NCI-H1105 treated with DMSO at 0.1 percent for 48 hours (cell line): ENCODE results near the gene TRIP10.
"Not testable (repeated sequence)": the region's sequence is repeated elsewhere in the genome, so short reads cannot be mapped to it uniquely, and the experiment has no call there.

Experiments
- DNase-seq: peaks from one replicate; lab custom pipeline; 2025; lab: John Stamatoyannopoulos, UW

The TRIP10 gene

GRCh38 chr19:6739390-6739882 is at the start of gene TRIP10:
TRIP10 (plus strand) TSS chr19:6739680; CDS start chr19:6739762, 82 bp downstream.
- DNase-seq: peak; percentile 27

DNA sequence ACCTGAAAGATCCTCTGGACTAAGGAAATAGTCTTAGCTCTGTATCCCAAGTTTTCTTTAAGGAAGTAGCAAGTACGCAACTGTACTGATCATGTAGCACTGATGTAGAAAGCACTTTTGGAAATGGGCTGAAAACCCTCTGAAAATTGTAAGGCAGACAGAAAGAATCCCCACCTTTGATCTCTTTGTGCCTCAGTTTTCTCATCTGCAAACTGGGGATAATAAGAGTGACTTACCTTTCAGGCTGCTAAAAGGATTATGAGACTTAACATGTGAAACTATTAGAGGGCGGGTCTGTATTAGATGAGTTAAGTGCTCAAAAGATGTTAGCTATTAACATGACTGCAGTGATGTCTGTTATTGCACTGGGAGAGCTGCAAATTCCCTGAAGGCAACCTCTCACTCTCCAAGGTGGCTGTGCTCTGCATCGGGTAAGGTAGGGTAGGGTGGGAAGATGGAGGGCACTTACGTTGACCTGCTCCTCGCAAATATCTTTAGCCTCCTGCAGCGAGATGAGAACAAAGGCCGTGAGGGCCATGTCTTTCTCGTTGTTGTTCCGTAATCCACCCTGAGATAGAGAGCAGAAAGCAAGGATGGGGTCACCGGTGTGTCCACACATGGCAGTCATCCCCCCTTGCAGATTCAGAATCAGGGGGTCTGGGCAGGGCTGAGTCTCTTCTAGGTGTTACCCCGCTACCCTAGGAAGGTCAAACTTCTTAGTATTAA is 49.2 kb upstream of the TRIP10 start:
- no peak for DNase-seq

DNA sequence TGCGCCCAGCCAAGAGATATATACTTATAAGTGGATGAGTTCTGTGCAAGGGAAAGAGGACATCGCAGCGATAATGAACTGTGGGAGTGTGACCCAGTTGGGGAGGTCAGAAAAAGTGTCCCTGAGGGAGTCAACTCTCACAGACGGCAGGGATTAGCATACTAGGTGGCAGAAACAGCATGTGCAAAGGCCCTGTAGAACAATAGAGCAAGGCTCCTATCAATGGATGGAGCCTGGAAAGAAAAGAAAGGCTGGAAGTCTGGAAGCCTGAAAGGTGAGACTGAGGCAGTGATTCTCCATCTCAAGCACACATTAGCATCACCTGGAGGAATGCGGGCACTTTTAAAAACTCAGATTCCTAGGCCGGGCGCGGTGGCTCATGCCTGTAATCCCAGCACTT is 48.1 kb upstream of the TRIP10 start:
- DNase-seq: no peak

DNA sequence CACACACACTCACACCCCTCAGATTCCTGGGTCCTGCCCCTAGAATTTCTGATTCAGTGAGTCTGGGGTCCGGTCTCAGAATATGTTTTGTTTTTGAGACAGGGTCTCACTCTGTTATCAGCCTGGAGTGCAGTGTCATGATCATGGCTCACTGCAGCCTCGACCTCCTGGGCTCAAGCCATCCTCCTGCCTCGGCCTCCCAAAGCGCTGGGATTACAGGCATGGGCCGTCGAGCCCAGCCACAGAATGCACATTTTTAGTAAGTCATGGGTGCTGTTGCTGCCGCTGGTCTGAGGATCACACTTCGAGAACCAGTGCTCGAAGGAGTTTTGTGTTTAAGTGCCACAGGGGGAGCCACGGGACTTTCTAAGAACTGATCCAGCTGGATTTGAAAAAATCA is 47.5 kb upstream of the TRIP10 start:
- DNase-seq: no peak

GRCh38 chr19:6693056-6693471 is 46.4 kb upstream of the TRIP10 start:
- DNase-seq: no peak

DNA sequence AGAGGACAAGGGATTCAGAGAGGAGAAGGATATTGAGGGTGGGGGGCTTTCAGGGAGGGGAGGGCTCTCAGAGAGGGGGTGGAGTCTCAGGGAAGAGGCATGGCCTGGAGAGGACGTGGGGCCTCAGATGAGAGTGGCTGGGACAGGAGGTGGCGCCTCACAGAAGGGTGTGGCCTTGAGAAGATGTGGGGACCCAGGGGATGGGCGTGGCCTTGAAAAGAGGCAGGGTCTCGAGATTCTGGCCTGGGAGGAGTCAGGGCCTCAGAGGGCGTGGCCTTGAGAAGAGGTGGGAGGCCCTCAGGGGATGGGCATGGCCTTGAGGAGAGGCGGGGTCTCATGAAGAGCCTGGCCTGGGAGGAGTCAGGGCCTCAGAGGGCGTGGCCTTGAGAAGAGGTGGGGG is 45.8 kb upstream of the TRIP10 start:
- DNase-seq: no peak

DNA sequence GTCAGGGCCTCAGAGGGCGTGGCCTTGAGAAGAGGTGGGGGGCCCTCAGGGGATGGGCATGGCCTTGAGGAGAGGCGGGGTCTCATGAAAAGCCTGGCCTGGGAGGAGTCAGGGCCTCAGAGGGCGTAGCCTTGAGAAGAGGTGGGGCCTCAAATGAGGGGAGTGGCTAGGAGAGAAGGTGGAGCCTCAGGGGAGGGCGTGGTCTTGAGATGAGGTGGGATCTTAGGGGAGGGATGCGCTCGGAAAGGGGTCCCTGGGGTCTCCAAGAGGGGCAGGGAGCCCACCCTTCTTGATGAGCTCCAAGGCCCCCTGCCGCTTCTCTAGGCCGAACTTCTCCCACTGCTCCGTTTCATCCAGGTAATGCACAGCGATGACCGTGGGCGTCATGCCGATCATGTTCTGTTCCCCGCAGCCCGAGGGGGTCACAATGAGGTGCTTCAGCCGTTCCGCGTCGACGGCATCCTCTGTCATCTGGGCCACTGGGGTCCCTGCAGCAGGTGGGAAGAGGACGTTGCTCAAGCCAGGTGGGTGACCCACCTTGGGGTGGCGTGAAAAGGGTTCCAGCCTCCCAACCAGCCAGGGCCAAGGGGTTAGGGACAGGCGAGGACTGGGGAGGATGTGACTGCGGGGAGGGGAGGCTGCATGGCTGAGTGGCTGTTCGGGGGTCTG is 45.2 kb upstream of the TRIP10 start:
- no peak for DNase-seq

- no peak for DNase-seq
Observed at GRCh38 chr19:6696239-6696820, 43.1 kb upstream of the TRIP10 start.

DNA sequence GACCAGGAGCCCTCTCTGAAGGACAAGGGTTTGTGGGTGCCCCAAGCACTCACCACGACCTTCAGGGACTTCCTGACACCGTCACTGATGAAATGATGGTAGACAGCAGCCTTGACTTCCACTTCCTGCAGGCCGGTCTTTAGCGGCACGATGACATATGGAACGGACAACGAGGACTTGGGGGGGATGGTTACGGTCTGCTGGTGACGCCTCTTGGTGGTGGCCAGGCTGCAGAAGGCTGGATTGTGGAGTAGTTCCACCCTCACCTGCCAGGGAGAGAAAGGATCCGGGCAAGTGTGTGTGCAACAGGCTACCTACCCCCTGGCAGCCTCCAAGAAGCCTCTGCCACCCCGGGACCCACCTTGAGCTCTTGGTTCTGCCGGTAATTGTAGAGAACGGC is 42.2 kb upstream of the TRIP10 start:
- DNase-seq: no peak

DNA sequence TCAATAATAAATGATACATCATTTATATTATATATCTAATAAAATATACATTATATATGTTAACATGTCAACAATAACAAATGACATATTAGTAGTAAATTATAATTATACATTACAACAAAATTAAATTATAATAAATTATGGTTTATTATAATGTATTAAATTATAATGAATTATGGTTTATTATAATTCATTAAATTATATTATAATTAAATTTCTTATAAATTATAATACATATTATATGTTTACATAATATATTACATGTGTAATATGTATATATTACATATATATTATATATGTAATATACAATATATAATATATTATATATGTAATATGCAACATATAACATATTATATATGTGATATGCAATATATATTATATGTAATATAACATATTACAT is 39.5 kb upstream of the TRIP10 start:
- no peak for DNase-seq

DNA sequence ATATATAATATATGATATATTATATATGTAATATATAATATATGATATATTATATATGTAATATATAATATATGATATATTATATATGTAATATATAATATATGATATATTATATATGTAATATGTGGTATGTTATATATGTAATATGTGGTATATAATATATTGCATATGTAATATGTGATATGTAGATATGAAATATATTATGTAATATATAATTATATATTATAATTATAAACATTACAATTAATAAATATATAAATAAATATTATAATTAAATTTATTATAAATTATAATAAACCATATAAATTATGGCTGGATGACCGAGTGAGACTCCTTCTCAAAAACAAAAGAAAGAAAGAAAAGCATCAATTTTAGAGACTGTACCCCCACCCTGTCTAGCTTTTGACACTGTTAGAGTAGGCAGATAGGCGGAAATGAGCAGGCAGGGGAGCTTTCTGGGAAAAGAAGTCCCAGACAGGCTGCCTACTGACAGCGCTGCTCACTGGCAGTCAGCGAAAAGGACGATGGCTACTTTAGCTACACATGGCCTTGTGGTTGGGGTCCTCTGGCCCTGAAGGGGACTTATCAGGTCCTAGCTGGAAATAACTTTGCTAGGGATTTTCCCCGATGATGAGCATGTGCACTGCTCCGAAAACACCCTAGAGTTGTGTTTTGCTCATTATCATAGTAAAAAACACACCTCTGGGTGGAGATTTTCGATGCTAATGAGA is 38.7 kb upstream of the TRIP10 start:
- DNase-seq: no peak

DNA sequence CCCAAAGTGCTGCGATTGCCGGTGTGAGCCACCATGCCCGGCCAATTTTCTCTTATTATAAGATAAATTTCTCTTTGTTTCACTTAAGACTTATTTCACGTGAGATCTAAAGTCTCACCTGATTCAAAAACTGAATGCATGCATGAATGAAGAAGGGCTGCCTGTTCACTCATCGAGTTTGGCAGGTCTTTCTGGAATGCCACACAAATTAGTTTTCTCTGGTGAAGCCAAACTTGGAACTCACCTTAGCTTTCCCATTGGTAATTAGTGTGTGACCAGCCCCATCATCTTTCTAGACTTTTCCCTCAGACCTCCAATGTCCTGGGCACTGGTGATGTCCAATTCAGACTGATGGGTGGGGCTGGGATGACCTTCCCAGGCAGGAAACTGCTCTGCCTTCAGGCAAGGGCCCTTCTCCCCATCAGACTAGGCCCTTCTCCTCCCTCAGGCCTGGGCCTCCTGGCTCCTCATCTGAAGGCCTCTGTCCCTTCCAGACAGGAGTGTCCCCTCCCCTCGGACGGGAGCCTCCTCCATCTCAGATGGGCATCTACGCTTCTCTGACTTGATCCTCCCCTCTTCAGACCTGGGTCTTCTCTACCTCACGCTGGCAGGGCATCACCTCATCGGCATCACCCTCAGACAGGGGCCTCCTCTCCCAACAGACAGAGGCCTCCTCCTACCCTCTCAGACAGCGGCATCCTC is 33.4 kb upstream of the TRIP10 start:
- no peak for DNase-seq

GRCh38 chr19:6706633-6706958 is 32.9 kb upstream of the TRIP10 start:
- DNase-seq: no peak

GRCh38 chr19:6707011-6707657 is 32.3 kb upstream of the TRIP10 start:
- DNase-seq: no peak

DNA sequence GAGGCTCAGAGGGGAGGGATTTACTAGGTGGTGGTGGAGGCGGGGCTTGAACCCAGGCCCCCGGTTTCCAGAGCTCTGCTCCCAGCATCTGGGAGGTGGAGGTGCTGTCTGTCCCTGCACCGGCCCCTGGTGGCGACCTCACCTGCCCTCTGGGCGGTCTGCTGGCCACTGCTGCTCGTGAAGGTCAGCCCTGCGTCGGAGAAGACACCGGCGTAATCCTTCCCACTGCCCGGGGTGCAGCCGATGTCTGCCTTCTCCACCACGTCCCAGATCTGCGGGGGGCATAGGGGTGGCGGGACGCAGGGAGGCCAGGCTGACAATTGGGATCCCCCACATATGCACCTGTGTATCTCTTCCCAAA is 31.8 kb upstream of the TRIP10 start:
- DNase-seq: no peak

GRCh38 chr19:6708346-6708745 is 31.1 kb upstream of the TRIP10 start:
- no peak for DNase-seq

DNA sequence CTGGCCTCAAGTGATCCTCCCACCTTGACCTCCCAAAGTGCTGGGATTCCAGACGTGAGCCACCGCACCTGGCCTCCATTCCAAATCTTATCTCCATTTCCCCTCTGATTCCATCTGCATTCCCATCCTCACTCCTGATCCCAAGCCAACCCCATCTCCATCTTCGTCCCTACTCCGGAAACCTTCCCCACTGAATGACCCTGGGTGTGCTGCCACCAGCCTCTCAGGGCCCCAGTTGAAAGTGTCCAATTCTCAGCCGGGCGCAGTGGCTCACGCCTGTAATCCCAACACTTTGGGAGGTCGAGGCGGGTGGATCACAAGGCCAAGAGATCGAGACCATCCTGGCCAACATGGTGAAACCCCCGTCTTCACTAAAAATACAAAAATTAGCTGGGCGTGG is 30.6 kb upstream of the TRIP10 start:
- DNase-seq: not testable (repeated sequence)

GRCh38 chr19:6709549-6709948 is 29.9 kb upstream of the TRIP10 start:
- DNase-seq: no peak

DNA sequence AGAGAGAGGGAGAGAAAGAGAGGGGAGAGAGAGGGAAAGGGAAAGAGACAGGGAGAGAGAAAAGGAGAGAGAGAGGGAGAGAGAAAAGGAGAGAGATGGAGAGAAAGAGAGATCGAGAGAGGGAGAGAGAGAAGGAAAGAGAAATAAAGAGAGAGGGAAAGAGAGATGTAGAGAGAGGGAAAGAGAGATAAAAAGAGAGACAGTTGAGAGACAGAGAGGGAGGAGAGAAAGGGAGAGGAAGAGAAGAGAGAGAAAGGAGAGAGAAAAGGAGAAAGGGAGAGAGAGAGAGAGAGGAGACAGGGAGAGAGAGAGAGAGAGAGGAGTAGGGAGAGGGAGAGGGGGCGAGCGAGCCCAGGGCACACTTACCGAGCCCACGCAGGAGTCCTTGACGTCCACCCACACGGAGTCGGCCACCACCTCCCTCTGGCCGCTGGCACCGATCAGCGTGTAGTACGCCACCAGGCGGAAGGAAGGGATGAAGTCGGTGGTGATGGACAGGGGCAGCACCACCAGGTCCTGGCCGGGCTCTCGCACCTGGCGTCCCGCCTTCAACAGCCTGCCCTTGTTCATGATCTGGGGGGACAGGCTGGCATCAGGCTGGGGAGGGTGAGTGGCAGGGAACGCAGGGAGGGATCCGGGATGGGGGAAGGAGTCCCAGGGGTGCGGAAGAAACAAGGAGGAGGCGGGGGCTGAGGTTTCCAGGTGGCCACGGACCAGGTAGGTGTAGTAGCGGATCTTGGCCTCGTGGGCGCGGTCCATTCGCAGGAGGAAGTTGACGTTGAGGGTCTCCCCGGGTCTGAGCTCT is 29.0 kb upstream of the TRIP10 start:
- DNase-seq: no peak

DNA sequence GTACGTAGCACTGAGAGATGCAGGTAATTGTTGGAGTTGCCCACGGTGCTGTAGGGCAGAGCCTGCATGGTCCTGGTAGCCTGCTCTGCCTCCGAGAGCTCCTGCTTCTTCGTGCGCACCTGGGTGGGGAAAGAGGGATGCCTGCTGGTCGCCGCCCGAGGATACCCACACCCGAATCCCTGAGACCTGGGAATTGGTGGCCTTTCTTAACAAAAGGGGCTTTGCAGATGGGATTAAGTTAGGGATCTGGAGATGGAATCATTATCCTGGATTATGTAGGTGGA is 28.5 kb upstream of the TRIP10 start:
- no peak for DNase-seq

GRCh38 chr19:6711605-6712004 is 27.9 kb upstream of the TRIP10 start:
- no peak for DNase-seq
